ENCODE measurements around the gene DNAJC3.
"Not testable (repeated sequence)": the region's sequence is repeated elsewhere in the genome, so short reads cannot be mapped to it uniquely, and the experiment has no call there.

Gene DNAJC3

DNA sequence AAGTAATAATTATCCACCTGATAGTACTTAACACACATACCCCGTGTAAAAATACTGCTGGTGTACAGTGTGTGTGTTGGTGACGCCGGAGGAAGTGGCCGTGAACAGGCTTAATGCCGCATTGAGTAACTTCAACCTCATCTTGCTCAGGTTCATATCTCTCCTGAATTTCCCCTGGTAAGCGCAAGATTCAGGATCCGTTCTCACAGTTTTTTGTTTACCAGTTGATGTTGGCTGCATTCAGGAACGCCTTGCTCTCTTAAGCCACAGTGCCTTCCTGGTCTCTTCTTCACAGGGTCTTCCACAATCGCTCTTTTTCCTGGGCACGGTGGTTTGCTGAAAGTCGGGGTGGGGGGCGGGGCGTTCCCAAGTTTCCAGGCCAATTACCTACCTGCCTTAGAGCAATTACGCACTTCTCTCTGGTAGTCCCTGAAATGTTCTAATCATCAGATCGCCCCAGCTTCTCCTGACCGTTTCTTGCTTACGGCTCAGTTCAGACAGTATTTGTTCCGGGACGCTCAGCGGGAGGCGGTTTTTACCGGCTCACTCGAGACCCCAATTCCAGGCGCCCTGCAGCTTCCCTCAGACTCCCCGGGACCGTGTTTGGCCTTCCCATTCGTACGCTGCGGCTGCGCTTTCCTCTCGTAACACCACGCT lies 706 bp upstream of the DNAJC3 start:
- no peak for DNase-seq

DNA sequence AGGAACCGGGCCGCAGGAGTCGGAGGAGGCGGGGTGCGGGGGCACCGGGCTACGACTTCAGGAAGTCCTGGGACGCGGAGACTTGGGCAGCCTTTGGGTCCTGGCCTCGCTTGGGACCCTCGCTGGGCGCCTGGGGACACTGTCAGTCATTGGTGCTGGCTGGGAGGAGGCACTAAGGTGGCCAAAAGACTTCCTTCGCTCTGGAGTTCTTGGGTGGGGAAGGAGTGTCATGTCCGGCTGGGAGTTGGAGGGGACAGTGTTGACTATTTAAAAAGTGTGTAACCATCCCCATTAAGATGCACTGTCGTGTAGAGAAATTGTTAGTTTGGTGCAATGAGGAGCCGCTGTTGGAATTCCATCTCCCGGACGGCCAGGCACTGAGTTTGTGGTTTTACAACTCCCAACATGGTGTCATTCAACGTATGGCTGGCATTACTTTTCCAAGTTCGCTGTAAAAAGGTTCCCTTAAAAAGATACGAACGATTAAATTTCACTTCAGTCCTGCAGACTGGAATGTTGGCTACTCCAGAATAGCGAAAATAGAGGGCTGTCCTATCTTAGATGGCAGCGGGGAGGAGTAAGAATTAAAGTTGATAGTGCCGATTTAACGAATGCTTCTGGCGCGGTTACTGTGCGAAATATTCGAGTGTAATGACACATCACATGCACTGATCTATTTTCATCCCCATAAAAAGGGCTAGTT lies 776 bp downstream of the DNAJC3 start:
- DNase-seq, result no peak

GRCh38 chr13:95678967-95679366 lies 2.0 kb downstream of the DNAJC3 start:
- no peak for DNase-seq

DNA sequence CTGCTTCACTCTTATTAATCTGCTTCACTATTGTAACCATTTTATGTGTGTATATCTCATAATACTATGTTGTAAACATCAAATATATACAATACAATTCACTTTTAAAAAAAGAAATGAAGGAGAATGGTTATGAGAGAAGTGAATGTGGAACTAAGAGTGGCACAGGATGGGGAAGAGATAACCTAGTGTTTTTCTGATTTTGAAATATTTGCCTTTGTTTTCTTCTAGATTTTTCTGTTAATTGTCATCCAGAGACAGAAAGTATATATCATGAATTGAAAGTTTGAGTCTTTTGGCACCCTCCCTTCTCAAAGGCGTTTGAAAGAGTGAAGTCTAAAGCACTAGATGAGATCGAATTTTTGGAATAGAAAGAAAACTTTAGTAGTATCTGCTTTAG lies 2.8 kb downstream of the DNAJC3 start:
- DNase-seq, result no peak

- DNase-seq, result no peak
Measured at GRCh38 chr13:95684418-95684817, 7.5 kb downstream of the DNAJC3 start.

DNA sequence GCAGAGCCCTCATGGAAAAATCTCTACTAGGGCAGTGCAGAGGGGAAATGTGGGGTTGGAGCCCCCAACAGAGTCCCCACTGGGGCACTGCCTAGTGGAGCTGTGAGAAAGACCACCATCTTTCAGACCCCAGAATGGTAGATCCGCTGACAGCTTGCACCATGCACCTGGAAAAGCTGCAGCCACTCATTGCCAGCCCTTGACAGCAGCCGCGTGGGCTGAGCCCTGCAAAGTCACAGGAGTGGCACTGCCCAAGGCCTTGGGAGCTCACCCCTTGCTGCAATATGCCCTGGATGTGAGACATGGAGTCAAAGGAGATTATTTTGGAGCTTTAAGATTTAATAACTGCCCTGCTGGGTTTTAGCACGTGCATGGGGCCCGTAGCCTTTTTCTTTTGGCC lies 8.0 kb downstream of the DNAJC3 start:
- not testable (repeated sequence) for DNase-seq

DNA sequence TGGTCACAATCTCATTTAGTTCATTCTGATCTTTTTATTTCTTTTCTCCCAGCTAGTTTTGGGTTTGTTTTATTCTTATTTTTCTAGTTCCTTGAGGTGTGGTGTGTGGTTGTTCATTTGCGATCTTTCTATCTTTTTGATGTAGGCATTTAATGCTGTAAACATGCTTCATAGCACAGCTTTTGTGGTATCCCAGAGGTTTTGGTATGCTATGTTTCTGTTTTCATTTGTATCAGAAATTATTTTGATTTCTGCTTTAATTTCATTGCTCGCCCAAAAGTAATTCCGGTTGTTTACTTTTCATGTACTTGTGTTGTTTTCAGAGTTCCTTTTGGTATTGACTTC lies 12.6 kb downstream of the DNAJC3 start:
- no peak for DNase-seq

GRCh38 chr13:95690986-95691385 lies 14.0 kb downstream of the DNAJC3 start:
- DNase-seq, result not testable (repeated sequence)

DNA sequence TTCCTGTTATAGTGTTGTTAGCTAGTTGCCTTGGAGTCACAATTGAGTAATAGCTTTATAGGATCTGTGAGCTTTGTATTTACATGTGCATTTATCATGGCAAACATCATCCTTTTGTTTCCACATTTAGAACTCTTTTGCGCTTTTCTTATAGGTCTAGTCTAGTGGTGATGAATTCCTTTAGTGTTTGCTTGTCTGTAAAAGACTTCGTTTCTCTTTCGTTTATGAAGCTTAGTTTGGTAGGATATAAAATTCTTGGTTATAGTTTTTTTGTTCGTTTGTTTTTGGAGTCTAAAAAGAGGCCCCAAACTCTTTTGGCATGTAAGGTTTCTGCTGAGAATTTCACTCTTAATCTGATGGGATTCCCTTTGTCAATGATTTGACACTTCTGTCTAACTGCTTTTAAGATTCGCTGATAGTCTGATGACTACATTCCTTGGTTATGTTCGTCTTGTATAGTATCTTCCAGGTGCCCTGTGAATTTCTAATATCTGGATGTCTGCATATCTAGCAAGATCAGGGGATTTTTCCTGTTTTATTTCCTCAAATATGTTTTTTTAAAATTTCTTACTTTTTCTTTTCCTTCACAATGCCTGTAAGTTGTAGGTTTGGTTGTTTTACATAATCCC lies 20.2 kb downstream of the DNAJC3 start:
- DNase-seq, result no peak

DNA sequence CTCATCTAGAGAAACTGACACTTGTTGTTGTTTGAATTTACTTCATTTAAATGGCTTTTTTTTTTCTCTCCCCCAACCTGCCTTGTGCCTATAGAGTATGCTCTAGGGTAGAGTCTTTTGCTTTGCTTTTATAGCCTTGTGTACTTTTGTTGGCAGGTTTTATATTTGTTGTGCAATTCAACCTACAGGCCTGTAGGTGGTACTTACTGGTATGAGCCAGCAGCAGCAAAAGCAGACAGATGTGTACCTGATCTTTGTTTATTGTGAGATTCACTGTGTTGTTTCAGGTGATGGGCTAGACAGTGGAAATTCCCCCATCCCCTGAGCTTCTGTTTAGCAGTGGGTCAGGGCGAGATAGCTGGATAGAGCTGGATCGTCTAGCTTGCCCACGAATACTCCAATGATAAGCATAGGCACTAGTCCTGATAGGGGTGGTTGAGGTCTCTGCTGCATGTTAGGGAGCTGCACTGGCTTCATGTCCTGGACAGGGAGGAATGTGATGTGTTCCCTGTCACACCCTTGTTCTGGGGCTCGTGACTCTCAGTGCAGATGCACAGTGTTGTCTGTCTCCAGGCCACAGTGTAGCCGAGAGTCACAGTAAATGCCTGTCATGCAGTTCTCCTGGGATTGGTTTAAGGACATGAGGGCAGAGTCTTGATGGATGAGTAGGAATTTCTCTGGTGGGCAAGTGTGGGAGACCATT lies 21.3 kb downstream of the DNAJC3 start:
- DNase-seq, result no peak

- no peak for DNase-seq
Measured at GRCh38 chr13:95703576-95703975, 26.6 kb downstream of the DNAJC3 start.

- no peak for DNase-seq
Measured at GRCh38 chr13:95704510-95704909, 27.6 kb downstream of the DNAJC3 start.

- DNase-seq, result no peak
Measured at GRCh38 chr13:95706356-95706755, 29.4 kb downstream of the DNAJC3 start.

DNA sequence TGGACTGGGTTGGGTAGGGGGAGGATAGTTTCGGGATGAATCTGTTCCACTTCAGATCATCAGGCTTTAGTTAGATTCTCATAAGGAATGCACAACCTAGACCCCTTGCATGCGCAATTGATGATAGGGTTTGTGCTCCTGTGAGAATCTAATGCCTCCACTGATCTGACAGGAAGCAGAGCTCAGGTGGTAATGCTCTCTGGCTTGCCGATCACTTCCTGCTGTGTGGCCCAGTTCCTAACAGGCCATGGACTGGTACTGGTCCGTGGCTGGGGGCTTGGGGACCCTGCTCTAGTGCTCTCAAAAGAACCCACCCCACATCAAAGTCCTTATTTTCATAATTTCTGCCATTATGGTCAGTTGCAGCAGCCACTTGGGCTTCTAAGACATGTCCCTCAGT lies 30.1 kb downstream of the DNAJC3 start:
- no peak for DNase-seq

DNA sequence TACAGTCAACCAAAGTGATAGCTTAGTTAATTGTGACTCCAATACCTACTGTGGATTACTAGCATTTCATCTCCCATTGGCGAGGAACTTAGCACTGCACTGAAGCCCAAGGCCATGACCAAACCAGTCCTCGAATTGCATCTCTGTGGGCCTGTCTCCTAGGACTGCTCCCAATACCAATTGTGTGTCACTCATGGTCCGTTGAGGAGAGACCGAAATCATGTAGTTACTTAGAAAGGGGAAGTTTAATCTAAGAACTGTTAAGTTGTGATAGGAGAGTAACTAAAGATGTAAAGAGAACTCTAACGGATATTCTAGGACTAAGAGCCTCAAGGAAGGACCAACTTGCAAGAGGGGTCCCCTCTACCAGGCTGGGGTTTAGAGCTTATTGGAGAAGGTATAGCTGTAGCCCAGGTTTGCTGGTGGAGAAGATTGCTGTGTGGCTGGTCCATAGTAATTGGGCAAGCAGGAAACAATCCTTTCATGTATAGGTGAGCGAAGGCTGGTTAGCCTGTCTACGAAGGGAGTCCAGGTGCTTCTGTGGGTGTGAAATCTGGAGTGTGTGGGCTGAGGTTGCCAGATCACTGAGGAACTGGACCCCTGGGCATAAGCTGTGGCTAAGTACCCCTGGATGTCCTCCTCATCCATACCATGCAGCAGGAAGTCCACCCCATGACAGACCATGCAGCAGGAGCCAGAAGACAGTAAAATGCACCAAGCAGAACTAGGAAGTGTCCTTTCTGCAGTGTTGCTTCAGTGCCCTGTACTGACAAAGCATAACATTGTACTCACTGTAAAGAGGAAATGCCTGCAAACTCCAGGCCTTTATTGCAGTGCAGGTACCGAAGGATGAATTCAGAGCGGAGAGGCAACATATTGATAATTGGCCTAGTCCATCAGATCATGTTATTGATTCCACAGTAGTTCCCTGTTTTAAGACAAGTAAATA lies 30.8 kb downstream of the DNAJC3 start:
- no peak for DNase-seq

DNA sequence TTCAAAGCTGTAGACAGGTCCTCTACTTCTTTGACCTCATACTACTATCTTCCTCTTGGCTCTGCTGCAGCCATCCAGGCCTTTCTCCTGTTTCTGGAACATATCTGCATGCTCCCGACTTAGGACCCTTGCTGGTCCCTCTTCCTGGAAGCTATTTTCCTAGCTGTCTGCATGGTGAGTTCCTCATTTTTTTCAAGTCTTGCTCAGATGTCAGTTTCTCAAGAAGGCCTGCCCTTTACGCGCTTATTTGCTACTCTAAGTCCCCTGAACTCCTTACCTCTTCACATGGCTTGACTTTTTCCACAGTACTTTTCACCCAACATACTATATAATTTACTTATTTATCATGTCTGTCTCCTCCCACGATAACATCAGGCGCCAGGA lies 31.4 kb downstream of the DNAJC3 start:
- no peak for DNase-seq

DNA sequence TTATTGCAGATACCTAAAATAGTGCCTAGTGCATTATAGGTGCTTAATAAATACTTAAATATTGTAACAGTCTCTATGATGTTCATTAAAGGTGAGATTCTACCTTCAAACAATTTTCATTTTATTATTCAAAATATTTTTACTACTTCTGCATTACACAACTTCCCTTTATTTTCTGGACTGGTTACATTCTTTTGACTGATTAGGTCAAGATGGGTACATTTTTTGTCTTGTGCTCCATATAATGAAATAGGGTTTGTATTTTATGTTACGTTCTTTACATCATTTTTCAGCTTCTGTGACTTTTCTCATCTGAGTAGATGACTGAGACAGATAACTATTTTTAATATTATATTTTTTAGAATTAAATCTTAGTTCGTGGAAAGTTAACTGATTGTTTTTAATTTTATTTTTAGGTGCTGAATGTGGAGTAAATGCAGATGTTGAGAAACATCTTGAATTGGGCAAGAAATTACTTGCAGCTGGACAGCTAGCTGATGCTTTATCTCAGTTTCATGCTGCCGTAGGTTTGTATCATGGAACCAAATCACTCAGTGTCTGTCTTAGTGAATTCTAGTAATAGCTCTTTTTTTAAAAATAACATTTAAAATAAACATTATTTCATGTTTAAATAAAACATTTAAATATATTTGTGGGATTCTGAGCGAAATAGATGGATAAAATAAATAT lies 32.0 kb downstream of the DNAJC3 start:
- no peak for DNase-seq

DNA sequence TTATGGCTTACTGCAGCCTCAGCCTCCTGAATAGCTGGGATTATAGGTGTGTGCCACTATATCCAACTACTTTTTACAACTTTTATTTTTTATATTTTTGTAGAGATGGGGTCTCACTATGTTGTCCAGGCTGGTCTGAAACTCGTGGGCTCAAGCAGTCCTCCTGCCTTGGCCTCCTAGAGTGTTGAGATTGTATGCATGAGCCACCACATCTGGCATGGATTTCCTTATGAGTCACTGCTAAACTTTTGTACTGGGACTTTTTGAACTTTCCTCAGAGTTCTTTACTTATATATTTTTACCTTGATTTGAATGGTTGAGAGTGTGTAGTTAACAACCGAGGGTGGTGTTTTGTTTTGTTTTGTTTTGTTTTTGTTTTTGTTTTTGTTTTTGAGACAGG lies 33.4 kb downstream of the DNAJC3 start:
- no peak for DNase-seq

DNA sequence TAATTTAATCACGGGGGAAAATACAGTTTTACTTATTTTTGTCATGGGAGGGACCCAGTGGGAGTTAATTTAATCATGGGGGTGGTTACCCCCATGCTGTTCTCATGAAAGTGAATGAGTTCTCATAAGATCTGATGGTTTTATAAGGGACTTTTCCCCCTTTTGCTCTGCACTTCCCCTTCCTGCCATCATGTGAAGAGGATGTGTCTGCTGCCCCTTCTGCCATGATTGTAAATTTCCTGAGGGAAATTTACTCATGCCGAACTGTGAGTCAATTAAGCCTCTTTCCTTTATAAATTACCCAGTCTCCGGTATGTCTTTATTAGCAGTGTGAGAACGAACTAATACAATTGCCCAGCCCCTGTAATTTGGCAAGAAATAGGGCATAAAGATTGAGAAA lies 35.9 kb downstream of the DNAJC3 start:
- not testable (repeated sequence) for DNase-seq

- DNase-seq, result no peak
Measured at GRCh38 chr13:95713651-95714050, 36.7 kb downstream of the DNAJC3 start.

- no peak for DNase-seq
Measured at GRCh38 chr13:95714142-95714832, 37.3 kb downstream of the DNAJC3 start.

Measured in islet precursor cell (in vitro differentiated cells).